Fibroblast of peridontal ligament (primary cell): ENCODE measurements around the gene PCCA.

Experiments used
- DNase-seq: peaks from one replicate; pipeline ENCODE4 v3.0.0-alpha.2; 2010; ENCODE audit errors: extremely low read depth

PCCA gene

GRCh38 chr13:100470866-100471505 is 382.1 kb downstream of the PCCA start:
- DNase-seq = no peak

- no peak for DNase-seq
Measured at GRCh38 chr13:100473087-100473486, 384.2 kb downstream of the PCCA start.

- no peak for DNase-seq
Measured at GRCh38 chr13:100473501-100474044, 384.7 kb downstream of the PCCA start.

- DNase-seq = no peak
Measured at GRCh38 chr13:100476963-100477362, 388.1 kb downstream of the PCCA start.

DNA sequence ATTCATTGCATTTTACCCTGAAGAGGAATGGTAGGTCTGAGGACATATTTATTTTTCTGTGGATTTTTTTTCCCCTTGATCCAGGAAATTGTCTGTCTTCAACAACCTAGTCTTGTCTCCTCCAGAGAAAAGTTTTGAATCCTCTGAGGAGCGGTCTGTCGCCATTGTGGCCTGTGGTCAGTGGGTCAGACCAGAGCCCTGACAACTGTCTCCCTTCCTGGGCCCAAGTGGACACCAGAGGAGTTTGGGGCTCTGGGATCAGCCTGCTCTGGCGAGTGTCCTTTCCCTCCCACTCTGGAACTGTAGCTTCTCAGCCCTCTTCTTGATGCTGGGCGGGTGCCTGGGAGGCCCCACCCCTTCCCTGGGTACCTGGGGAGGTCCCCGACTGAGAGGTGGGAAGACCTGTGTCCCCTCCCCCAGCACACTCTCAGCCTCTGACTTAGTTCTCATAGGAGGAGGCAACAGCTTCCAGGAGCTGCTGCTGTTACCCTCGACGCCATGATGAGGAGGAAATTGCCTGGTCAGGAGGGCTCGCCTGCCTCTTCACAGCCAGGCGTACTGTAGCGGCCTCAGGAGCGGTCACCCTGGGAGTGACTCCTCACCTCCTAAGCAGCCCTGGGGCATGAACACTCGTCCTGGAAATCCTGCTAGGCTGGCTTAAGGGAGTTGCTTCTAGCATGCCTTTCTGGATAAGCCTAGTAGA is 389.4 kb downstream of the PCCA start:
- DNase-seq = no peak

DNA sequence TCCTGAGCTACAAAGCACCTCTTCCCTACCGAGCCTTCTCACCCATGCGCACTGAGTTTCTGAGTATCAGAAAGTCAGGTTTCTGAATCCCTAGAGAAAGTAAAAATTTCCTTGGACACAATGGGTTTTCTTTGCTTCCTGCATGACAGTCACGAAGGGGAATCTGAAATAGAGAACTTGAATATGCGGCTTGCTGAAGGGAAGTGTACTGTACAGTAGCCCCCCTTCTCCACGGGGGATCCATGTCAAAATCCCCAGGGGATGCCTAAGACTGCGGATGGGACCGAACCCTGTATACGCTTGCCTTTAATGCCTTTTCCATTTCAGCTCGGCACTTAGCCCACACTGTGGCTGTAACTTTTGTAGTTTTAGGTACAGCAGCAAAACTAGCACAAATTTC is 391.8 kb downstream of the PCCA start:
- no peak for DNase-seq

GRCh38 chr13:100483139-100483538 is 394.2 kb downstream of the PCCA start:
- DNase-seq = no peak

DNA sequence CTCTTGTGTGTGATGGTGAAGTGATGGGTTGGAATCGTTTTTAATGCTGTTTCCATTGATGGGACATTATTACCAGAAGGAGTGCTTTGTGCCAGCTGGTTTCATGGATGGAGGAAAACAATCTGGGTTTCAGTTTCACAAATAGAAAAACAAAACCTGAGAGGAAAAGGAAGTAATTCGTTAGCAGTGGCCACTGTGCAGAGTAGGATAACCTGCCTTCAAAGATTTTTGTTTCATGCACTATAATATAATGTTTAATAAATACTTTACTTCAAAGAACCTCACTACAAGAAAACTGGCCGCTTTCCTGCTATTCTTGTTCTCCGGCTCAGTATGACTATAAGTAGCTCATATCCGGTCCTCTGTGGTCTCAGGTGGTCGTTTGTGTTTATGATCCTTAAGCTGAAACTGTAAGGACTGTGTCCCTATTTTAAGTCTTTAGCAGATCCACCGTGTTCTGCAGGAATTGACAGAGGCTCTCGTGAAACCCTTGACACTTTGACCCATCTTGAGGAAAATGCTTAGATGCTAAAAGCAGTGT is 395.0 kb downstream of the PCCA start:
- no peak for DNase-seq

- DNase-seq = no peak
Measured at GRCh38 chr13:100484702-100485101, 395.8 kb downstream of the PCCA start.

DNA sequence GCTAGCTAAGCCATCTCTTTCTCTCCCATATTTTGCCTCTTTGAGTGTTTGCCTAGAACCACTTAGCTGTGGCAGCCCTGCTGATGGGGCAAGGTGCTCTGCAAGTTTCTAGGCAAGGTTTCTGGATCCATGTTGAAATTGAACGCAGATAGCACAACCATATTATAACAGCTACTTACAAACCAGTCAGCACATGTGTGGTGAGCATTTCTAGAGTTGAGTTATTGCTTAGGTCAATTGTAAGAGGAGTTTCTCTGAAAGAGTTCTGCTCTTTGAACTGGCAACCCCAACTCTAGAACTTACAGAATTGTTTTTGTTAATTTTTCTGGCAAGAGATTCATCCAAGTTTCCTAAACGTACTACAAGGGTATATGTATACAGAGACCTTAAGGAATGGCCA is 396.4 kb downstream of the PCCA start:
- no peak for DNase-seq

DNA sequence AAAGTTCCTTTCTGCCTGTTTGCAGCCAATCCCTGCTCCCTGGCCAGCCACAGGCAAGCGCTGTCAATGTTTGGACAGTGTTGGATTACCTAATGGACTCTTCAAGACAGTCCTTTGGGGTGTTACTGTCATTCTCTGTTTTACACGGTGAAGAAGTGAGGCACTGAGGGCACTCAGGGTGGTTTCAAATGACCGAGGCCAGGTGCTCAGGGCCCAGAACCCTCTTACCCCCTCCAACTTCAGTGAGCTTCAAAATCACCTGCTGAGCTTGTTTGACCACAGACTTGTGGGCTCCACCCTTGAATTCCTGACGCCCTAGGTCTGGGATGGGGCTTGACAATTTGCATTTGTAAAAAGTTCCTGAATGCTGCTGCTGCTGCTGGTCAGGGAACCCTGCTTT is 401.8 kb downstream of the PCCA start:
- DNase-seq = no peak

- peak; percentile 67 for DNase-seq
Measured at GRCh38 chr13:100491164-100491842, 402.4 kb downstream of the PCCA start.

- peak; percentile 18 for DNase-seq
Measured at GRCh38 chr13:100493418-100493817, 404.5 kb downstream of the PCCA start.

- DNase-seq = no peak
Measured at GRCh38 chr13:100495455-100495854, 406.6 kb downstream of the PCCA start.

DNA sequence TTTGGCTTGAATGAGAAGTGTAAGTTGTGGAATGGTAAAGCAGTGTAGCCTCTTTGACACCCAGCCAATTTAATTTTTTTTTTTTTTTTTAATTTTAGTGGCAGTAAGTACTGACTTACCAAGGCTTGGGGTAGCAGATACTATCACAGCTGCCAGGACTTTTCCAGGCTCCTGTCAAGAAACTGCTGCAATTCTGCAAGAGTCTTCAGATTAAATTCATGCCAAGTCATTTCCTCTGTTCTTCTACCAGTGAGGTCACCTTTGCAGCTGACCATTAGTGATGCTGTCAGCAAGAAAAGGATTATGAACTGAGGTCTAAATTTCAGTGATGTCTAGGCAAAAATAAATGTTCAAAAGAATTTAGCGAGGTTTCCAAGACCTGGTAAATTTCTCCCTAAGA is 408.5 kb downstream of the PCCA start:
- DNase-seq = peak; percentile 21

DNA sequence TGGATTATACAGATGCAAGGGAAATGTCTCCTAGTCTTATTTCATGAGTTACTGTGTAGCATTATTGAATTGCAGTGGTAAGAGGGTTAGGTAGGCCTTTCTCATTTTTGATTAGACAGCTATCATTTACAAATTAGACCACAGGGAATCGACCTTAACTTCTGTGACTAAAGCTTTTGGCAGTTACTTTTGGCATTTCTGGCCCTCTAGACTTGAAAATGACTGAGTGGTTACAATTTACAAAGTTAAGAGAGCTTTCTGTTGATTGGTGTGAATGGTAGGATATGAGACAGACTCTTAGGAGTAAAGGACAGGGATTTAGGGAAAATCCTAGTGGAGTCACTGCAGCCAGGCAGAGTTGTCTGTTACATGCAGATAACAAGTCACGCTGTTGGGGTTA is 413.6 kb downstream of the PCCA start:
- DNase-seq = peak; percentile 11

DNA sequence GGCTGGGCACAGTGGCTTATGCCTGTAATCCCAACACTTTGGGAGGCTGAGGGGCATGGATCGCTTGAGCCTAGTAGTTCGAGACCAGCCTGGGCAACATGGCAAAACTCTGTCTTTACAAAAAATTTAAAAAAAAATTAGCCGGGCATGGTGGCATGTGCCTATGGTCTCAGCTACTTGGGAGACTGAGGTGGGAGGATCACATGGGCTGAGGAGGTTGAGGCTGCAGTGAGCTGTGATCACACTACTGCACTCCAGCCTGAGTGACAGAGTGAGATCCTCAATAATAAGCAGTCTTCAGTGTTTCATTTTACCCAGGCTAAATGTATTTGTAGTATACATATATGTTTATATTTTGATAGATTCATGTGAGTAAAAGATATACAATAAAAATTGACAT is 414.7 kb downstream of the PCCA start:
- DNase-seq = no peak

GRCh38 chr13:100506154-100506553 is 417.3 kb downstream of the PCCA start:
- no peak for DNase-seq

- no peak for DNase-seq
Measured at GRCh38 chr13:100506600-100507422, 417.9 kb downstream of the PCCA start.

GRCh38 chr13:100508455-100508854 is 419.6 kb downstream of the PCCA start:
- no peak for DNase-seq

GRCh38 chr13:100508996-100509395 is 420.1 kb downstream of the PCCA start:
- peak; percentile 24 for DNase-seq
